Mucosa of descending colon (tissue), 3 donors: ENCODE data around the gene SLC19A3. TPM values are rescaled to one million over a fixed set of nuclear protein-coding genes. Genes with fewer than 3 reads are reported as not detected.
A peak's percentile ranks its signal among the peaks of the same experiment; 100 is the strongest.

Experiments used
- ATAC-seq: fragments of 200-7000 bp; cut with Tn5 transposase; one replicate; pipeline ENCODE4 v1.9.1; 2020; ENCODE audit warnings: mild to moderate bottlenecking, moderate library complexity
- DNase-seq, 3 donors: peaks; one replicate each; pipeline ENCODE4 v3.0.0-alpha.2; 2020
- H3K36me3 ChIP-seq: fragments of 200-600 bp; one replicate; pipeline ENCODE4 v1.8.0; 2021; ENCODE audit warnings: low read depth, mild to moderate bottlenecking
- H3K4me1 ChIP-seq: fragments of 200-600 bp; one replicate; pipeline ENCODE4 v1.8.0; 2021; ENCODE audit warnings: low read depth, mild to moderate bottlenecking
- H3K4me3 ChIP-seq: fragments of 200-600 bp; one replicate; pipeline ENCODE4 v1.8.0; 2021; ENCODE audit warnings: mild to moderate bottlenecking
- H3K9me3 ChIP-seq: fragments of 200-600 bp; one replicate; pipeline ENCODE4 v1.8.0; 2021; ENCODE audit warnings: mild to moderate bottlenecking
- CTCF ChIP-seq: fragments of 200-600 bp; IDR thresholded peaks from one replicate; pipeline ENCODE4 v1.8.0; 2022; ENCODE audit warnings: antibody characterized with exemption, mild to moderate bottlenecking
- intact Hi-C, 2 donors: fragments of 100-400 bp; cut with DNase I in 1 of 2; cut with micrococcal nuclease in 1 of 2; formaldehyde crosslinking; loops; one replicate each; pipeline versions ENCODE4 v1.11.0 to v1.11.1; 2022; cut with DNase I, micrococcal nuclease
- long read RNA-seq, 2 donors: library from polyadenylated mRNA; unstranded; transcript quantifications; one replicate each; pipeline ENCODE4 v2.0.0, GENCODE V29; 2019 to 2021
- total RNA-seq, 3 donors: library from RNA; stranded (reverse); fragmentation: NEBNext Ultra II Directional in 2 of 3; extraction: Animal tissue kit (Norgen Biotek cat#: 25700) in 2 of 3; gene quantifications; one replicate each; pipeline versions ENCODE4 v1.2.1 to v1.2.4, GENCODE V29; 2021 to 2023
- donor health status: DM: no; HTN: no; CAD: no; lungs with moderate emphysema.
- donor health status: DM: no; HTN: no; CAD: no.
- donor health status: DM: no; HTN: yes; CAD: no.

Gene SLC19A3
- 10 to 100 TPM in 2 of 3 donors, 1 to 10 TPM in 1; 4.5 to 28.8 (median 21.6) TPM for total RNA-seq
- long read RNA-seq, donor 1, partial matches to known transcripts = 1 of 1 reads
- long read RNA-seq, donor 1, other reads (novel, unspliced or antisense) = 0 of 1 reads
- long read RNA-seq, donor 2, full-length matches to known transcripts = 2 of 4 reads
- long read RNA-seq, donor 2, partial matches to known transcripts = 0 of 4 reads
- long read RNA-seq, donor 2, other reads (novel, unspliced or antisense) = 2 of 4 reads

- no peaks in the 10 kb centered on the region for H3K36me3 ChIP-seq
- DNase-seq = peak; percentile 93 to 97 (median 94)
- peak; percentile 98 for ATAC-seq
- no peak for TF ChIP-seq CTCF
- H3K4me1 ChIP-seq = peaks cover 8% of the 10 kb centered on the region
- H3K4me3 ChIP-seq = peak within 1 kb of the TSS; percentile 24
- intact Hi-C loops = no loop called here
- no peaks in the 10 kb centered on the region for H3K9me3 ChIP-seq
Observed at GRCh38 chr2:227717687-227718567, at the start of gene SLC19A3. TSS of gene SLC19A3 (minus strand) at chr2:227718028. CDS start at chr2:227702318, 15,710 bp downstream.

- intact Hi-C loops = loop anchor here (5.0 kb wide), 2 partner anchors 104 to 109 kb away; no protein-coding TSS in a partner anchor
- ATAC-seq = peak; percentile 80
Observed at GRCh38 chr2:227766373-227766883, 48.6 kb upstream of the SLC19A3 start.

GRCh38 chr2:227765788-227766372 is 48.1 kb upstream of the SLC19A3 start:
- Histone ChIP-seq H3K36me3 (no peaks in the 10 kb centered on the region), H3K9me3 (no peaks in the 10 kb centered on the region), H3K4me1 (peaks cover 21% of the 10 kb centered on the region), H3K4me3 (no peak overlapping the region)
- intact Hi-C loops = loop anchor here (5.0 kb wide), 2 partner anchors 104 to 109 kb away; no protein-coding TSS in a partner anchor
- ATAC-seq = no peak
- TF ChIP-seq CTCF = no peak
- DNase-seq = no peak

More at GRCh38 chr2:227766373-227766883, 48.6 kb upstream of the SLC19A3 start:
- Histone ChIP-seq H3K4me1 (peaks cover 15% of the 10 kb centered on the region), H3K9me3 (no peaks in the 10 kb centered on the region), H3K4me3 (no peak overlapping the region), H3K36me3 (no peaks in the 10 kb centered on the region)
- peak; percentile 74 to 90 (median 84) for DNase-seq
- peak; percentile 63 for TF ChIP-seq CTCF

- no peaks in the 10 kb centered on the region for H3K36me3 ChIP-seq
- H3K4me3 ChIP-seq = no peak overlapping the region
- DNase-seq (no peak), ATAC-seq (peak; percentile 90)
- TF ChIP-seq CTCF = no peak
- H3K4me1 ChIP-seq = peaks cover 23% of the 10 kb centered on the region
- no peaks in the 10 kb centered on the region for H3K9me3 ChIP-seq
- intact Hi-C loops = no loop called here
Observed at GRCh38 chr2:227761740-227762476, 44.1 kb upstream of the SLC19A3 start.
